Dermis microvascular lymphatic vessel endothelial cell (primary cell): ENCODE measurements around the gene GAREM1. TPM values are rescaled to one million over a fixed set of nuclear protein-coding genes. Genes with fewer than 3 reads are reported as not detected.

Experiments
- DNase-seq, 2 donors: peaks; one replicate each; pipeline versions ENCODE4 v3.0.0 to v3.0.0-alpha.2; 2010; ENCODE audit warnings: low read depth in 2 of 2
- total RNA-seq: library from RNA; depleted of rRNA; stranded (reverse); fragments of >200 nt; gene quantifications from 2 replicates; pipeline ENCODE4 v1.2.1, GENCODE V29; 2014

The GAREM1 gene
- total RNA-seq, 1 donor from 2014 or later: 0.26 TPM

DNA sequence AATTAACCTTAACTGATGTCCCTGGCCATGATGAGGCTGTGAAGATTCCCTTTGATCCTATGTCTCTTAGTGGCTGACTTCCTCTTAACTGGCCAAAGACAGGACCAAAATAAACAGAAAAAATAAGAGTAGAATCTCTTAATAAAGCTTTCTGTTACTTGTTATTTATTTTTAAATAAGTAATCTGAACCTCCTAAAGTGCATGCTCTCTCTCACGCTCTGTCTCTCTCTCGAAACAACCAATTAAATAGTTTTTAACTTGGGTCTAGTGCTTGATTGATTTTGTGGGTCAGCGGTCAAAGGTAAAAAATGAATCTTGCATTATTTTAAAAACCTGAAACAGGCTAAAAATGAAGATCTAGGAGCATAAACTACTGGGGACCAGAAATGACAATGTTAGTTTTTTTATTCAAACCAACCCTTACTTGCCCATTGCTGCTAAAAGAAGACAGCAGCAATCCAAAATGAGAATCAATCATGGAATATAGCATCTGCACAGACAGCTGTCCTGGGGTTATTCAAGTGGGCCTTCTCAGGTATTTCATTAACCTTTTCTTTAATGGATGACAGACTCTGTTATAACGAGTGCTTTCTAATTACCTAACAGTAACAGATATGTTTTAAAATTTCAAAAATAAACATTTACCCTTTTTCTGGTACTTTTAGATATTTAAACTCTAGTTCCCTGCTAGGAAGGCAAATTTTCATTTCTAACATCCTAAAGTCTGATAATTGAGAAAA lies 11.2 kb downstream of the GAREM1 start:
- no peak for DNase-seq

DNA sequence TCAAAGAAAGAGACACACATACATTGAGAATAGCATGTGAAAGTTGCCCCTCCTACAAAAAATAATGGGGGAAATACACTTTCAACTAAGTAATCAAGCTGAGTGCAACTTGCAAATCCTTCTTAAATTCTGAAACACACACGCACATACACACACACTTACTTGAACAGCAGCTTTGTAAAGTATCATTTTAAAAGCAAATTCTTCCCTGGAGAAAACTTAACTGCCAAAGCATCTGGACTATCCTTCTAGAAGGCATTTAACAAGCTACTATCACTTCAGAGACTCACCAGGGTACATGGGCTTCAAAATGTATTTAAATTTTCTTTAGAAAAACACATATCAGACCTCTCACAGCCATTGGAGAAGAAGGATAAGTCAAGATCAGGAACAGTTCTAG lies 15.3 kb downstream of the GAREM1 start:
- no peak for DNase-seq

DNA sequence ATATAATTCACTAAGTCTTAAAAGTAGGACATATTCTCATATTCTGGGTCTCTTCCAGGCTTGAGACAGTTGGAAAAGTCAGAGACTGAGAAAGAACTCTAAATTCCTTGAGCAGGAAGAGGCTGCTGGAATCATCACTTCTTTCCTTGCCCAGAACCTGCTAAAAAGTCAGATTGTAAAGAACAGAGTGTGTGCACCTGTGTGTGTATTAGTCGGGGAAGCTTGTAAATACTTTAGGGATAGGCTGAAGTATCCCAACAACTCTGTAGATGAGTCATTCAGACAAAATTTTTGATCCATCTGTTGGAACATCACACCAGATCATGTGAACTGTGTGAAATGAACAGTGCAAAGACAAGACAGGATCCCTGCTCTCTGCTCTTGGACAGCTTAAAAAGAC lies 16.1 kb downstream of the GAREM1 start:
- DNase-seq: no peak

DNA sequence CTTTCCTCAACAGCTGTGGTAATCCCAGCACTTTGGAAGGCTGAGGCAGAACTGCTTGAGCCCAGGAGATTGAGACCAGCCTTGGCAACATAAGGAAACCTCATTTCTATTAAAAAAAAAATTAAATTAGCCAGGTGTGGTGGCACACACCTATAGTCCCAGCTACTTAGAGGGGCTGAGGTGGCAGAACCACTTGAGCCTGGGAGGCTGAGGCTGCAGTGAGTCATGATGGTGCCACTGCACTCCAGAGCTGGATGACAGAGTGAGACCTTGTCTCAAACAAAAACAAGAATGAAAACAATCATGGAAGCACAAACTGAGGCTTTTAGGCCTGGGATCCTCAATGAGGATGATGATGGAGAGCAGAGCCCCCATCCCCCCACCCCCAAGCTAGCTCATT lies 19.8 kb downstream of the GAREM1 start:
- DNase-seq: no peak

DNA sequence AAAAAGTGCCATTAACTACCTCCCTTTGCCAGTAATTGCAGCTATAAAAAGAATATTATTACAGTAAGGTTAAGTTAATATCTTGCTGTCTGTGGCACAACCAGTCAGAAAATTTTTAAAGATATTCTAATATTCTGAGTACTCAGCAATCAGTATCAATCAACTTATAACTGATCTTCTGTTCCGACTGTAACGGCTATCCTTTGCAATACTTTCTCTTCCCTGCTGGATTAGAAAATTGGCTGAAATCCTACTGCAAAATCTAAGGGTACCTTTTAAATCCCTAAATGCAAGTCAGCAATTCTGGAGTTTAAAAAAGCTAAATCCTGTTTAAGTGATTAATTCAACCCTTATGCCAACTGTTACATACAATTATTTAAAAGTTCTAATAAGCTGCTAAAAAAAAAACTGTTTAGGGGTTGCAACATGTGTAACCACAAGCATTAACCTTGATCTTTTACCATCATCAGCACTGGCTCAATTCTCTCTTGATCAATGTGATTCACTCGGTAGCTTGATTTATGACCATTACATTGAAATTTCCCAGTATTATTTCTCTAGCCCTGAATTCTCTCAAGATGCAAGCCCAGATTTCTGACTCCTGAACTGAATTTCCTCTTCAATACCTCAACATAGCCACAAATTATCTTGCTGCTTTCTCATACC lies 20.5 kb downstream of the GAREM1 start:
- no peak for DNase-seq

DNA sequence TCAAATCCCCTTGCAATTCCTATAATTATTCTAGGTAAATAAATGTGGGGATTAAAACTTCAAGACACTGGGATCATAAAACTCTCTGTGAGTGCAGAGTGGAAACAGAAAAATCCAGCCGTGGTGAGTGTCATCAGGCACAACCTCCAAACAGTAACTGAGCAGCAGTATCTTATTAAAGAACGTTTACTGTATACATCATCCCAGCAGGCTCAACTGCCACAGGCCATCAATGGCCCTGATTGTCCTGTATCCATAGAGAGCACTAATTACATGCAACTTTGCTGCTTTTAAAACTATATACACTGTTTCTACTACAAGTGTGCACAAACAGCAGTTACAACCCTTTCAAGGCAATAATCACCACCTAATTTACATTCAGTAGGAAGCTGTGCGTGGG lies 23.9 kb downstream of the GAREM1 start:
- no peak for DNase-seq

DNA sequence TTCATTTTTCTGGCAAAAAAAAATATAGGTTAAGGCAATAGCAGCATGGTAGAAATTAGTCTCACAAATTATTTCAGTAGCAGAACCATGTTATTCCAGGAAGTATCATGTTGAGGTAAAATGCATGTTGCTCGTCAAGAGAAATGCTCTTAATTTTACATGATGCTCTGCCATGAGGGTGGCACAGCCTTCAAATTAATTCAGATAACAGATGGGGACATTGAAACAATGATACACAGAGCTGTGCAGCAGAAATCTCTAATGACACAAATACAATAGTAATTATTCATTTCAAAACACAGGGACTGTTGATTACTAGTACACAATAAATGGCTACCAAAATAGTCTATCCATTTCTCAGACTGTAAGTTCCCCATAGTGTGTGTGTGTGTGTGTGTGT lies 24.8 kb downstream of the GAREM1 start:
- no peak for DNase-seq

DNA sequence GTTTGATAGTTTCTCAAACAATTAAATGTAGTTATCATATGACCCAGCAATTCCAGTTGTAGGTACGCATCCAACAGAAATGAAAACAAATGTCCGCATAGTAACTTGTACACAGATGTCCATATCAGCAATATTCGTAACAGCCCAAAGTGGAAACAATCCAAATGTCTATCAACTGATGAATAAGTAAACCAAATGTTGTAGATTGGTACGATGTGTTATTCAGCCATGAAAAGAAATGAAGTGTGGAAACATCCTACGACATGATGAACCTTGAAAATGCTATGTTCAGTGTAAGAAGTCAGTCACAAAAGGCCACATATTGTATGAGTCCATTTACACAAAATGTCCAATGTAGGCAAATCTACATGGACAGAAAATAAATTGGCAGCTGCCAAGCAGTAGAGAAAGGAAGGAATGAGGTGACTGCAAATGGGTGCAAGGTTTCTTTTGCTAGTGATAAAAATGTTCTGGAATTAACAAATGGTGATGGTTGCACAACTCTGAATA lies 26.9 kb downstream of the GAREM1 start:
- DNase-seq: no peak

DNA sequence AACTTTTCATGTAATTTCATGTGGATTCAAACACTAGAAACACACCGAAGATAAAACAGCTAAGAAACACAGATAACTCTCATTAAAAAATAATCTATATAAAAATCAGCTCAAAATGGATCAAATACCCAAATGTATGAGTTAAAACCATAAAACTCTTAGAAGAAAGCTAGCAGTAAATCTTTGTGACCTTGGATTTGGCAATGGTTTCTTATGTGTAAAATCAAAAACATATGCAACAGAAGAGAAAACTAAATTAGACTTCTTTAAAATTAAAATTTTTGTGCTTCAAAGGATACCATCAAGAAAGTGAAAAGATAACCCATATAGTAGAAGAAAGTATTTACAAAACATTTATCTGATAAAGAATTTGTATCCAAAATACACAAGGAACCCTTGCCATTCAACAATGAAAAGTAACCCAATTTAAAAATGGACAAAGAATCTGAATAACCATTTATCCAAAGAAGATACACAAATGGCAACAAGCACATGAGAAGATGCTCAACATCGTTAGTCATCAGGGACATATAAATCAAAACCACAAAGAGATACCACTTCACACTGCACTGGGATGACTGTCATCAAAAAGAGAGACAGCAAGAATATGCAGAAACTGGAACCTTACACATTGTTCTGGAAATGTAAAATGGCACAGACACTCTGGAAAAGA lies 27.5 kb downstream of the GAREM1 start:
- no peak for DNase-seq

DNA sequence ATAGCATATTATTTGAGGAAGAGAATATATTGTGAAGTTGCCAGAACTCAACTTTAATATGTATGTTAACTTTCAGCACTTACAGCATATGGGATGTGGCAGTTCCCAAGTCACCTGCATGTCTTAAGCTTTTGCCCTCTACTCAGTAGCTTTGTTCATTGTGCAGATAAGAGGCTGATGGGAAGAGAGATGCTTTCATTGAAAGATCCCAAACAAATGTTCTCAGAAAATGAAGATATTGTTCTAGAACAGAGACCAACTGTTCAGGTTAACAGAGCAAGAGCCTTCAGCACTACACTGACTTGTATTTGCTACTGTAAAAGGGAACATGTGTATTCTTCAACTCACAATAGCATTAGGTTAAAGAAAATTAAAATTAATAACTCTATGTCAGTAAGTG lies 28.1 kb downstream of the GAREM1 start:
- DNase-seq: no peak

DNA sequence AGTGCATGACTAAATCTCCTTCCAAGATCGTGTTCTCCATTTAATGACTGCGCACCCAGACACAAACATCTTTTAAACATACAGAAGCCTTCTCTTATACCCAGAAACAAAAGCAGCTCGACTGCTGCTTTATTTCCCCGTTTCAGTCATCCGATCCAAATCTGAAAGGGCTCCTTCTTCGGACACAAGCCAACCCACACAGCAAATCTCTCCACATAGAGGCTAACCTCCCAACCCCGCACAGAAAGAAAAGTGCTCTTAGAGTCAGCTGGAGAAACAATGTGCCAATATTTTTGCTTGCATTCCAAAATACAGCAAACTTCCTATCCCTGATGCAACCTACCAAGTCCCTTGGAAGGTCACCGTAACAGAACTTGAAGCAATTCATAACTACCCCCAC lies 29.1 kb downstream of the GAREM1 start:
- no peak for DNase-seq

DNA sequence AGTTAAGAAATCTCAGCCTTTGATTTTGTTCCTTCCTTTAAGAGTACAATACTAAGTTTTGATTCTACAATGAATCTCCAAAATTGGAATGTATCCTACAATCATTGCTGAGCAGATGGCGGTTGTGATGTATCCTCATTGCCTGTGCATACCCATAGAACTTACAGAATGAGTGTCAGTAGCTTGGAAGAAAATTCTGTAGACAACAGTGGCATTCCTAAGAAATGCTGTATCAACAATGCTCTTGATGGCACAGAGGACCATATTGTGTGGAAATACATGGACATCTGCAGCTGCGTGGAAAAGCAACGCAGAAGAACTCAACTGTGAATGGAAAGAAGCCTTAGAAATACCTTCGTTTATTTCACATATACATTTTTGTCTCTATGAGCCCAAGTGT lies 30.2 kb downstream of the GAREM1 start:
- no peak for DNase-seq

DNA sequence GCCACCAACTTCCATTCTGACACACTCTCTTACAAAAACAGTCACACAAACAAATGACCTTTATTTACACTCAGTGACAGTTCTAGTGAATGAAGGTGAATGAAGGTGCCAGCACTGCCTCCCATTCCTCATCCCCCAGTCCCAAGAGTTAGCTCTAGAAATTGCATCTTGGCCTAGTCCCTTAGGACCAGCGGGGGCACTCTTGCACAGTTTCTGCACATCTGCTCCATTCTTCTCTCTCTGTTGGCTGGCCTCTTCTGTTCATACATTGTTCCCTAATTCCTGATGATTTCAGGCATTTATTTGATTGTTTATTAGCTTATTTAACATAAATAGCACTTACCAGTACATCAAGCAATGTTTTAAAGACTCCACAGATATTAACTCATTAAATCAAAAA lies 30.9 kb downstream of the GAREM1 start:
- DNase-seq: no peak

DNA sequence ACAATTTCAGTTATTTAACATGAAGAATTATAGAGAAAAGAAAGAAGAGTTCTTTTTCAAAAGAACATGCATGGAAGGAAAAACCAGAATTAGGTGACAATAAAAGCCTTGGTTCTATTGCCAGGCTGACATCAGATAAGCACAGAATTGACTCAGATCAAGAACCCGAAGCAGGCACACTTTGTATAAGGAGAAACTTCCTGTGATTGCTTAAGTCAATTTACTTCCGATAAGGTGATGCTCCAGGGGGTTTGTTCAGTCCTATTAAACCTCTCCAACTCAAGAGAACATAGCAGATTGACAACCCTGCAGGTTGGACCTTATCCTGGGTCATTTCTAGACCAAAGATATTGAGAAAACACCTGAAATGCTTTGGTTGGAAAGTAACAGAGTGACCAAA lies 31.4 kb downstream of the GAREM1 start:
- no peak for DNase-seq

DNA sequence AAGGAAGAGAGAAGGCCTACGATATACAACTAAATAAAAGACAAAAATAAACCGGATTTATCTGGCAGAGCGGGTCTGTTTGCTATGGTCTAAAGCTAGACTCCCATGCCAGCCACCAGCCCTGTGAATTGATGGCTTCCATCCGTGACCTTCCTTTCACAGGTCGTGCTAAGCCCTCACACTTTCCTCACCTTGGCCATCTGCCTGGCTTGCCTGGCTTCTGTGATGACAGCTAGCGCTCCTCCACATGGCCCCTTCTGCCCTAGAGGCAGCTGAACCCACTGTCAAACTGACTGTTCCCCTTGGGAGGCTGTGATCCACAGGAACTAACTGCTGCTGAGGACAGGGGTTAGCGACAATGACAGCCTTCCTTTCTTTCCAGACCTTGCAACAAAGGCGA lies 32.5 kb downstream of the GAREM1 start:
- DNase-seq: no peak

DNA sequence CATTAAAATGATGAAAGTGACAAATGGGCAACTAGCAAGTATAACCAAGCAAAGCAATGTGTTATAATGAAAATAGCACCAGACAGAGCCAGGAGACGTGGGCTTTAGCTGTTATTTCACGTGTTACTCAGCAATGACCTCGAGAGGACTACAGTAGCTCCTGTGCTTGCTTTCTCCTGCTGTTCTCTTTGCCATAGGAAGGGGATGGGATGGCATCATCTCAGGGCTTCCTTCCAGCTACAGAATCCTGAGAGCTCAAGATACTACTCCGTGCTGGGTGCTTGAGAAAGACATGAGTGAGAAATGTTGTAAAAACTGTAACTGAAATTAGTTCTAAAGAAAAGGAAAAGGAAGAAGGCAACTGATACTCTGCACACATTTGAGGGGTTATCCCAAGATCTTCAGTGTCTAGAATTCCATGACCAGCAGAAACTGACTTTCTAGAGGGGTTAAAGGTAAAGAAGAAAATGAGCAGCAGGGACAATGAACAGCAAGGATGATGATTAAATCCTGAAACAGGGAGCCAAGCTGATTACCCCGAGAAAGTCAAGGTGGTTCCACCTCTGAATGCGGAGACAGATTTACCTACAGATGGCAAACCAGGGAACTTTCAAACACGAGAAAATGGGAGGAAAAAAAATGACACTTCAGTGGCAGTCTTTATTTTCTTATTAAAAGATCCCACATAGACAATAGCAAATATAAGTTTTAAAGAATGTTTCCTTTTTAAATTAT lies 33.4 kb downstream of the GAREM1 start:
- no peak for DNase-seq

DNA sequence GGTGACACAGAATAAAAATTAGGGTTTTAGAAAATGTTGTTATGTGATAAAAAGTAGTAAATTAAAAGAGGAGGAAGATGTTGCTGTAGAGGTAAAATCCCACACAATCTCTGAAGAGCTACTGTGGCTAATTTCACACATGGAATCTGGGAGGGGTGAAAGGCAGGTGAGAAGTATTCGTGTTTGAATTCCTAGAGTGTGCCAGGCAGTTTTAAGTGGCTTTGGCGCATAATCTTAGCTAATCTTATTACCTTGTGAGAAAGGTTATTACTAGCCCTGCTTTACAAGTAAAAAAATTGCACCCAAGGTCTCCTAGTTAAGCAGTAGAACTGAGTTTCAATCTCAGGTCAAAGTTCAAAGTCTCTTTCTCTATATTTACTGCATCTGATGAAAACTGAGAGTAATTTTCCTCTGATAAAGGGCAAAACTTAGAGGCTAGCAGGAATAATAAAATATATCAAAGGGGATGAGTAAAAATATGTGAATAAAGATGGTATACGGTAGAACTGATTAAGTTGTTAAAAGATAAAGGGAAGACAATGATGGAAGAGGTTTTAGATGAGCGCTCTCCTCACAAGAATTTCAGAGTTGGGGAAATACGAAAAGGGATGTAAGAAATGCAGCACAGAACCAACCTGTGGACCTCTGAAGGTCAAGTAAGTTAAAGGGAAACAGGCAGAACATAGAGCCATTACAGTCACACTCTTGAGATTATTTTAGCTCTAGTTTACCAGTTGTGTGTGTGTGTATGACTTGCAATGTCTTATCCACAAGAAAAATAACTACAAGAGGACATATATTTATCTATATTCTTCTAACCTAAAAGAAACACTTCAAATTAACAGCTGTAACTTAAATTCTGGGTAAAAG lies 34.8 kb downstream of the GAREM1 start:
- no peak for DNase-seq

DNA sequence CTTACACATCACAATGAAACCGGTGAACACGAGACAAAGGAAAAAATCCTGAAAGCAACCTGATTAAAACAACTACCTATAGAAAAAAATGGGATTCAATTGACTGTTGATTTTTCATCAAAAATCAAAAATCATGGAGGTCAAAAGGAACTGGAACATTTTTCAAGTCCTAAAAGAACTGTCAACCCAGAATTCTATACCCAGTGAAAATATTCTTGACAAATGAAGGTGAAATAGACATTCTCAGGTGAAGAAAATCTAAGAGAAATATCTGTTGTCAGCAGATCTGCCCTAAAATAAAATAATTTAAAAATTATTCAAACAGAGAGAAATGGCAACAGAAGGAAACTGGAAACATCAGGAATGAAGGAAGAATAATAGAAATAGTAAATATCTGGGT lies 38.9 kb downstream of the GAREM1 start:
- no peak for DNase-seq

DNA sequence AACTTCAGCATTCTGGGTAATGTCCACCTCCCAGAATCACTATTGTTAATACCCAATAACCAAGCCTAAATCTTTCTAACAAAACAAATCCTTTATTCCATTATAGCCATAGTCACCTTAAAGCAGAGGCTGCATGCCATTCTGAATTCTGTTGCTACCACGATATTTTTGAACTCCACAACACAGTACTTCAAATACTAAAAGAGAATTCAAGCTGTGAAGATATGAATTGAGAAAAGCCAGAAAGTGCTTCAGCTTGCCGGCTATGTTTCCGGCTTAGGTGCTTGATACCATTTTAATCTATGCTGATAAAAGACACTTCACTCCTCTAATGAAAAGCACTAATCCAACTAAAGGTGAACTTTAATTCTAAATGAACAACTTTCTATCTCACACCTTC lies 41.3 kb downstream of the GAREM1 start:
- DNase-seq: no peak

DNA sequence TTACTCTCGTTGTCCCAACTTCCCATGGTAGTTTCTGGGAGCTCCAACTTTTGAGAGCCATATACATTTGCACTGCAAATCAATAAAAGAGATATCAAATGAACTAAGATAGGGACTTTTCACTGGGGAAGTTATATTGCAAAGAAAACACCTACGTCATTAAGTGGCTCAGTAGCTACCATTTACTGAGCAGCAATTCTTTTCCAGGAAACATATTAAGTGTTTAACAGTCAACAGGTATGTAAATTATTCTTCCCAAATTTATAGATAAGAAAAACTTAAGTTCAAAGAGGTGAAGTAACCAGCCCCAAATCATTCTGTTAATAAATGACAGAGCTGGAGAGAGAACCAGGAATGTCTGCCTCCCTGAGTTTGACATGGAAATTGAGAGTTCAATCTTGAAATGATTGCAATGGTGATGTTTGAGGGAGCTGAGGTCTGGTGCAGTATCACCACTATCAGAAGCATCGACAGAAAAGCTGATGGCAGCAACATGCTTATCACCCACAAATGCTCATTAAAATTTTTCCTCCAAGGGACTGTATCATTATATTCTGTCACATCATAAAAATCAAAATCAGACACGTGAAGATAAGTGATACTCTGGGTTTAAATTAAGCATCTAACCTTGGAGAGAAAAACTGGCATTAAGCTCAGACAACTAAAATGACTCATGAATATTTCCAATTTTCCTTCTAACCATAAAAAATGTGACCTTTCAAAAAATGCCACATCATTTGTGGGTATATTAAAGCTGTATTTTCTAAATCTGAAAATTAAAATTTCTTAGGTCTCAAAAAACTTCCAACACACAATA lies 43.4 kb downstream of the GAREM1 start:
- no peak for DNase-seq
